Panc1 (cell line): ENCODE measurements around the gene LUC7L. TPM values are rescaled to one million over a fixed set of nuclear protein-coding genes. Genes with fewer than 3 reads are reported as not detected.

ENCODE experiments used
- ATAC-seq: fragments of 200-7000 bp; cut with Tn5 transposase; 2 replicates; pipeline ENCODE4 v1.9.1; 2020; ENCODE audit warnings: mild to moderate bottlenecking, moderate library complexity
- BruUV-seq: library from RNA; stranded (reverse); fragments of 400-500 nt; replicated peaks from 2 replicates; lab custom pipeline; 2021; lab: Mats Ljungman, UMichigan
- CTCF ChIA-PET: fragments of 300-600 bp; sonication (Branson Sonifier 250); formaldehyde crosslinking; loops from one replicate; lab custom pipeline; 2022; ENCODE audit warnings: antibody characterized with exemption; lab: Charles Lee
- POLR2A ChIA-PET: fragments of 300-600 bp; sonication (Branson Sonifier 250); formaldehyde crosslinking; loops from one replicate; lab custom pipeline; 2022; ENCODE audit warnings: antibody characterized with exemption; lab: Charles Lee
- DNase-seq: peaks from one replicate; pipeline ENCODE4 v3.0.0-alpha.2; 2010; ENCODE audit warnings: low read depth, low spot score
- H3K27ac ChIP-seq: 2 replicates; pipeline ENCODE4 v1.5.1; 2011; ENCODE audit warnings: mild to moderate bottlenecking, low read length, inconsistent platforms
- H3K27me3 ChIP-seq: fragments of 200-500 bp; sonication (Bioruptor generic); 2 replicates; pipeline ENCODE4 v1.6.0; 2014; ENCODE audit warnings: low read length, inconsistent platforms; ENCODE audit not compliant: control insufficient read depth, insufficient read depth
- H3K36me3 ChIP-seq: fragments of 200-500 bp; sonication (Bioruptor generic); 2 replicates; pipeline ENCODE4 v1.5.1; 2014; ENCODE audit warnings: inconsistent platforms, mild to moderate bottlenecking, low read length, moderate library complexity; ENCODE audit not compliant: control insufficient read depth, insufficient read depth
- H3K4me1 ChIP-seq: 2 replicates; pipeline ENCODE4 v1.5.1; 2011; ENCODE audit warnings: inconsistent platforms, mild to moderate bottlenecking, low read length, moderate library complexity; ENCODE audit not compliant: control insufficient read depth, insufficient read depth
- H3K4me3 ChIP-seq, 2 experiments: 2 replicates each; pipeline ENCODE4 v1.5.1; 2011 to 2012; ENCODE audit warnings: low read depth in 2 of 2, low read length in 2 of 2, mild to moderate bottlenecking in 2 of 2, inconsistent platforms in 1 of 2, moderate library complexity in 1 of 2
- H3K9me3 ChIP-seq: fragments of 200-500 bp; sonication (Bioruptor generic); 2 replicates; pipeline ENCODE4 v1.5.1; 2014; ENCODE audit warnings: low read depth, mild to moderate bottlenecking, inconsistent platforms, low read length, moderate library complexity; ENCODE audit not compliant: control insufficient read depth, insufficient read depth
- POLR2AphosphoS5 ChIP-seq: IDR thresholded peaks from 2 replicates; pipeline ENCODE4 v1.6.1; 2012; ENCODE audit warnings: mild to moderate bottlenecking, low read depth, low read length, moderate library complexity
- SIN3A ChIP-seq: IDR thresholded peaks from 2 replicates; pipeline ENCODE4 v1.6.1; 2012; ENCODE audit warnings: low read depth, mild to moderate bottlenecking, low read length, moderate library complexity, borderline replicate concordance; ENCODE audit not compliant: insufficient read depth
- TCF7L2 ChIP-seq: IDR thresholded peaks from 2 replicates; pipeline ENCODE4 v1.6.1; 2011; ENCODE audit warnings: mild to moderate bottlenecking, low read depth, low read length, inconsistent platforms
- in situ Hi-C: cut with HindIII; loops from 2 replicates; pipeline ENCODE4 v1.10.0; 2016; ENCODE audit warnings: low sequenced_read_pairs, low pct_unique_long_range_greater_than_20kb
- intact Hi-C: fragments of 100-400 bp; cut with micrococcal nuclease; formaldehyde crosslinking; loops from one replicate; pipeline ENCODE4 v1.10.0; 2022; ENCODE audit not compliant: unreplicated experiment
- total RNA-seq: library from RNA; stranded (reverse); gene quantifications from one replicate; pipeline ENCODE4 v1.2.1, GENCODE V29; 2021; ENCODE audit not compliant: unreplicated experiment
- TF ChIP-seq, protein P1 (sequence below), 2 experiments: IDR thresholded peaks; 2 replicates each; pipeline ENCODE4 v1.6.1; 2011 to 2012; ENCODE audit warnings: low read depth in 2 of 2, control low read depth in 1 of 2, low read length in 1 of 2, mild to moderate bottlenecking in 1 of 2, moderate library complexity in 1 of 2; ENCODE audit not compliant: insufficient read depth in 1 of 2
- TF ChIP-seq, protein P2 (sequence below): fragments of 450-650 bp; IDR thresholded peaks from 2 replicates; pipeline ENCODE4 v1.5.1; 2017; ENCODE audit warnings: mild to moderate bottlenecking

The LUC7L gene
- total RNA-seq, 1 experiment from 2014 or later: 75.3 TPM

DNA sequence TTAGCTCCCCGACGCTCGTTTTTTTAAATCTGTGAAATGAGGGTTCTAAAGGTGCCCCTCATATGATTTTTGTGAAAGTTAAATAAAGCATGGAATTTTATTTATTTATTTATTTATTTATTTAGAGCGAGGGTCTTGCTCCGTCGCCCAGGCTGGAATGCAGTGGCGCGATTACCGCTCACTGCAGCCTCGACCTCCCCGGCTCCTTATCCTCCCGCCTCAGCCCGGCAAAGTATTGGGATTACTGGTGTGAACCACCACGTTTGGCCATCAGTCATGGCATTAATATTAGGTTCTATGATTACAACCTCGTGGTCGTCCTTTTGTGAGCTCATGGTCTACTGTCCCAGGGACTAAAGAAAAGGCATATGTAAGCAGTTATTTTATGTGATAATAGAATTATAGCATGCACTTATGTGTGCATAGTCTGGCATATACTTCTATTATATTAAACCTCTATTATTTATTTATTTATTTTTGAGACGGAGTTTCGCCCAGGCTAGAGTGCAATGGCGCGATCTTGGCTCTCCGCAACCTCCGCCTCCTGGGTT lies 557 bp upstream of the LUC7L start:
- ChIA-PET CTCF (interaction anchor here (0.6 to 0.7 kb wide), 2 partner anchors 123 to 1620 kb away, joined by 3 to 4 read pairs; no protein-coding TSS in a partner anchor), POLR2A (interaction anchor here (0.6 kb wide), 2 partner anchors 10 to 12 kb away, joined by 5 to 6 read pairs; no protein-coding TSS in a partner anchor)
- H3K27ac ChIP-seq: peak overlapping the region; percentile 88
- in situ Hi-C loops: no loop called here
- TF ChIP-seq TCF7L2 (no peak), POLR2AphosphoS5 (no peak), SIN3A (no peak)
- TF ChIP-seq, protein P1, sequence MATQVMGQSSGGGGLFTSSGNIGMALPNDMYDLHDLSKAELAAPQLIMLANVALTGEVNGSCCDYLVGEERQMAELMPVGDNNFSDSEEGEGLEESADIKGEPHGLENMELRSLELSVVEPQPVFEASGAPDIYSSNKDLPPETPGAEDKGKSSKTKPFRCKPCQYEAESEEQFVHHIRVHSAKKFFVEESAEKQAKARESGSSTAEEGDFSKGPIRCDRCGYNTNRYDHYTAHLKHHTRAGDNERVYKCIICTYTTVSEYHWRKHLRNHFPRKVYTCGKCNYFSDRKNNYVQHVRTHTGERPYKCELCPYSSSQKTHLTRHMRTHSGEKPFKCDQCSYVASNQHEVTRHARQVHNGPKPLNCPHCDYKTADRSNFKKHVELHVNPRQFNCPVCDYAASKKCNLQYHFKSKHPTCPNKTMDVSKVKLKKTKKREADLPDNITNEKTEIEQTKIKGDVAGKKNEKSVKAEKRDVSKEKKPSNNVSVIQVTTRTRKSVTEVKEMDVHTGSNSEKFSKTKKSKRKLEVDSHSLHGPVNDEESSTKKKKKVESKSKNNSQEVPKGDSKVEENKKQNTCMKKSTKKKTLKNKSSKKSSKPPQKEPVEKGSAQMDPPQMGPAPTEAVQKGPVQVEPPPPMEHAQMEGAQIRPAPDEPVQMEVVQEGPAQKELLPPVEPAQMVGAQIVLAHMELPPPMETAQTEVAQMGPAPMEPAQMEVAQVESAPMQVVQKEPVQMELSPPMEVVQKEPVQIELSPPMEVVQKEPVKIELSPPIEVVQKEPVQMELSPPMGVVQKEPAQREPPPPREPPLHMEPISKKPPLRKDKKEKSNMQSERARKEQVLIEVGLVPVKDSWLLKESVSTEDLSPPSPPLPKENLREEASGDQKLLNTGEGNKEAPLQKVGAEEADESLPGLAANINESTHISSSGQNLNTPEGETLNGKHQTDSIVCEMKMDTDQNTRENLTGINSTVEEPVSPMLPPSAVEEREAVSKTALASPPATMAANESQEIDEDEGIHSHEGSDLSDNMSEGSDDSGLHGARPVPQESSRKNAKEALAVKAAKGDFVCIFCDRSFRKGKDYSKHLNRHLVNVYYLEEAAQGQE (IDR thresholded peaks at IDR 0.05; ENCODE audit: insufficient read depth in 1 of 2, low read depth in 2 of 2, low read length in 1 of 2): no peak
- TF ChIP-seq, protein P2, sequence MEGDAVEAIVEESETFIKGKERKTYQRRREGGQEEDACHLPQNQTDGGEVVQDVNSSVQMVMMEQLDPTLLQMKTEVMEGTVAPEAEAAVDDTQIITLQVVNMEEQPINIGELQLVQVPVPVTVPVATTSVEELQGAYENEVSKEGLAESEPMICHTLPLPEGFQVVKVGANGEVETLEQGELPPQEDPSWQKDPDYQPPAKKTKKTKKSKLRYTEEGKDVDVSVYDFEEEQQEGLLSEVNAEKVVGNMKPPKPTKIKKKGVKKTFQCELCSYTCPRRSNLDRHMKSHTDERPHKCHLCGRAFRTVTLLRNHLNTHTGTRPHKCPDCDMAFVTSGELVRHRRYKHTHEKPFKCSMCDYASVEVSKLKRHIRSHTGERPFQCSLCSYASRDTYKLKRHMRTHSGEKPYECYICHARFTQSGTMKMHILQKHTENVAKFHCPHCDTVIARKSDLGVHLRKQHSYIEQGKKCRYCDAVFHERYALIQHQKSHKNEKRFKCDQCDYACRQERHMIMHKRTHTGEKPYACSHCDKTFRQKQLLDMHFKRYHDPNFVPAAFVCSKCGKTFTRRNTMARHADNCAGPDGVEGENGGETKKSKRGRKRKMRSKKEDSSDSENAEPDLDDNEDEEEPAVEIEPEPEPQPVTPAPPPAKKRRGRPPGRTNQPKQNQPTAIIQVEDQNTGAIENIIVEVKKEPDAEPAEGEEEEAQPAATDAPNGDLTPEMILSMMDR: no peak
- H3K36me3 ChIP-seq: peaks cover 21% of the 10 kb centered on the region
- peak overlapping the region; percentile 90 to 99 for H3K4me3 ChIP-seq
- H3K4me1 ChIP-seq: peaks cover 9% of the 10 kb centered on the region
- H3K27me3 ChIP-seq: no peaks in the 10 kb centered on the region
- no peak for DNase-seq
- intact Hi-C loops: no loop called here
- ATAC-seq: no peak
- no peaks in the 10 kb centered on the region for H3K9me3 ChIP-seq
- no TSS peak for BruUV-seq

- Histone ChIP-seq H3K9me3 (no peaks in the 10 kb centered on the region), H3K4me1 (peaks cover 9% of the 10 kb centered on the region), H3K36me3 (peaks cover 21% of the 10 kb centered on the region), H3K27ac (peak overlapping the region; percentile 88), H3K27me3 (no peaks in the 10 kb centered on the region), H3K4me3 (peak overlapping the region; percentile 90 to 99)
- ChIA-PET POLR2A (interaction anchor here (0.6 to 0.9 kb wide), 3 partner anchors 49 to 124 kb away, joined by 3 to 19 read pairs (median 4); partner anchors contain the start of gene AXIN1), CTCF (no interaction called here)
- no peak for DNase-seq
- in situ Hi-C loops: no loop called here
- TSS peak; percentile 78 for BruUV-seq
- peak; percentile 52 for ATAC-seq
- no peak for TF ChIP-seq TCF7L2
- TF ChIP-seq, protein P1 (IDR thresholded peaks at IDR 0.05; ENCODE audit: insufficient read depth in 1 of 2, low read depth in 2 of 2, low read length in 1 of 2): no peak
- no peak for TF ChIP-seq POLR2AphosphoS5
- TF ChIP-seq, protein P2: no peak
- TF ChIP-seq SIN3A: no peak
- intact Hi-C loops: no loop called here
Observed at GRCh38 chr16:228151-228851, 948 bp downstream of the LUC7L start.
